Cardiac muscle cell (in vitro differentiated cells and primary cell): ENCODE results near the gene PTGER2. TPM values are rescaled to one million over a fixed set of nuclear protein-coding genes. Genes with fewer than 3 reads are reported as not detected.

ENCODE experiments used
- DNase-seq, 2 donors: peaks; one replicate each; pipeline versions ENCODE4 v3.0.0 to v3.0.0-alpha.2; 2010 to 2017; ENCODE audit warnings: low read depth in 1 of 2, low spot score in 1 of 2
- H3K27ac ChIP-seq: fragments of 200-600 bp; sonication (generic); 2 replicates; pipeline ENCODE4 v1.5.1; 2016
- H3K27me3 ChIP-seq: fragments of 200-600 bp; sonication (generic); 2 replicates; pipeline ENCODE4 v1.6.0; 2016; ENCODE audit warnings: control low read depth
- H3K36me3 ChIP-seq: fragments of 200-600 bp; sonication (generic); 2 replicates; pipeline ENCODE4 v1.5.1; 2016; ENCODE audit warnings: control low read depth
- H3K4me1 ChIP-seq: fragments of 200-600 bp; sonication (generic); 2 replicates; pipeline ENCODE4 v1.8.1; 2017; ENCODE audit warnings: low read depth, mild to moderate bottlenecking, mixed run types
- H3K4me3 ChIP-seq: fragments of 200-600 bp; sonication (generic); 2 replicates; pipeline ENCODE4 v1.5.1; 2016; ENCODE audit warnings: mild to moderate bottlenecking
- H3K9me3 ChIP-seq: fragments of 200-600 bp; sonication (generic); 2 replicates; pipeline ENCODE4 v1.5.1; 2017; ENCODE audit warnings: low read depth, mild to moderate bottlenecking, control low read depth
- polyA plus RNA-seq: library from polyadenylated mRNA; unstranded; fragments of >200 nt; fragmentation: Nextera tagmentation; extraction: Ambion mirVana; gene quantifications from 2 replicates; pipeline ENCODE4 v1.2.1, GENCODE V29; 2016
- total RNA-seq: library from RNA; depleted of rRNA; stranded (reverse); fragments of >200 nt; gene quantifications from 2 replicates; pipeline ENCODE4 v1.2.3, GENCODE V29; 2016
- TF ChIP-seq, protein P1 (sequence below): IDR thresholded peaks from 2 replicates; pipeline ENCODE4 v1.5.1; 2012; ENCODE audit warnings: low read depth, mild to moderate bottlenecking, low read length

The PTGER2 gene
- total and polyA plus RNA-seq, 2 experiments from 2014 or later = not detected

- DNase-seq = no peak
- no peaks in the 10 kb centered on the region for H3K9me3 ChIP-seq
- TF ChIP-seq, protein P1, sequence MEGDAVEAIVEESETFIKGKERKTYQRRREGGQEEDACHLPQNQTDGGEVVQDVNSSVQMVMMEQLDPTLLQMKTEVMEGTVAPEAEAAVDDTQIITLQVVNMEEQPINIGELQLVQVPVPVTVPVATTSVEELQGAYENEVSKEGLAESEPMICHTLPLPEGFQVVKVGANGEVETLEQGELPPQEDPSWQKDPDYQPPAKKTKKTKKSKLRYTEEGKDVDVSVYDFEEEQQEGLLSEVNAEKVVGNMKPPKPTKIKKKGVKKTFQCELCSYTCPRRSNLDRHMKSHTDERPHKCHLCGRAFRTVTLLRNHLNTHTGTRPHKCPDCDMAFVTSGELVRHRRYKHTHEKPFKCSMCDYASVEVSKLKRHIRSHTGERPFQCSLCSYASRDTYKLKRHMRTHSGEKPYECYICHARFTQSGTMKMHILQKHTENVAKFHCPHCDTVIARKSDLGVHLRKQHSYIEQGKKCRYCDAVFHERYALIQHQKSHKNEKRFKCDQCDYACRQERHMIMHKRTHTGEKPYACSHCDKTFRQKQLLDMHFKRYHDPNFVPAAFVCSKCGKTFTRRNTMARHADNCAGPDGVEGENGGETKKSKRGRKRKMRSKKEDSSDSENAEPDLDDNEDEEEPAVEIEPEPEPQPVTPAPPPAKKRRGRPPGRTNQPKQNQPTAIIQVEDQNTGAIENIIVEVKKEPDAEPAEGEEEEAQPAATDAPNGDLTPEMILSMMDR = no peak
These were observed 38.7 kb upstream of the PTGER2 start for GRCh38 chr14:52275372-52275771.

GRCh38 chr14:52277552-52277951 lies 36.6 kb upstream of the PTGER2 start:
- no peak overlapping the region for H3K27ac ChIP-seq
- TF ChIP-seq, protein P1 = no peak
- no peaks in the 10 kb centered on the region for H3K36me3 ChIP-seq

More at GRCh38 chr14:52275372-52275771, 38.7 kb upstream of the PTGER2 start:
- Histone ChIP-seq H3K4me3 (no peak overlapping the region), H3K4me1 (no peaks in the 10 kb centered on the region), H3K27ac (no peak overlapping the region), H3K27me3 (peaks cover 35% of the 10 kb centered on the region), H3K36me3 (no peaks in the 10 kb centered on the region)

DNA sequence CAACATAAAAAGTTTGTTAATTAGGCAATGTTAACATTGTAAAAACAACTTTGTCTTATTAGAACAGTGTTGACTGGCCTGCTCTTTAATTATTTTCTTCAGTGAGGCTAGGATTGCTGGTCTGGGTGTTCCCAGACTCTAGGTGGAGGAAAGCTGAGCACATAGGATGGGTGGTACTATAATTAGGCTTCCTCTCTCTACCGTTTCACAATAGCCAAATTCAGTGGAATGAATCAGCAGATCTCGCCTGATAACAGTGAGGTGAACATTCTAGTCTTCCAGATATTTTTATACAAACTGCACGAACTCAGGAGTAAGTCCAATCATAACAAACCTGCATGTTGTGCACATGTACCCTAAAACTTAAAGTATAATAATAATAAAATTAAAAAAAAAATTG lies 34.7 kb upstream of the PTGER2 start:
- H3K27ac ChIP-seq = no peak overlapping the region
- peaks cover 6% of the 10 kb centered on the region for H3K27me3 ChIP-seq
- no peaks in the 10 kb centered on the region for H3K9me3 ChIP-seq
- no peaks in the 10 kb centered on the region for H3K36me3 ChIP-seq
- H3K4me3 ChIP-seq = no peak overlapping the region
- DNase-seq = peak in 1 of 2 donors; percentile 54
- H3K4me1 ChIP-seq = no peaks in the 10 kb centered on the region
- TF ChIP-seq, protein P1 = no peak

More at GRCh38 chr14:52277552-52277951, 36.6 kb upstream of the PTGER2 start:
- Histone ChIP-seq H3K4me3 (no peak overlapping the region), H3K27me3 (peaks cover 18% of the 10 kb centered on the region), H3K9me3 (no peaks in the 10 kb centered on the region), H3K4me1 (no peaks in the 10 kb centered on the region)
- no peak for DNase-seq

GRCh38 chr14:52283099-52283498 lies 31.0 kb upstream of the PTGER2 start:
- Histone ChIP-seq H3K9me3 (no peaks in the 10 kb centered on the region), H3K36me3 (no peaks in the 10 kb centered on the region), H3K4me3 (no peak overlapping the region), H3K4me1 (no peaks in the 10 kb centered on the region), H3K27ac (no peak overlapping the region), H3K27me3 (no peaks in the 10 kb centered on the region)
- DNase-seq = no peak
- TF ChIP-seq, protein P1 = no peak

GRCh38 chr14:52286661-52287649 lies 27.2 kb upstream of the PTGER2 start:
- no peaks in the 10 kb centered on the region for H3K36me3 ChIP-seq
- no peak for DNase-seq
- no peak overlapping the region for H3K27ac ChIP-seq
- H3K9me3 ChIP-seq = no peaks in the 10 kb centered on the region
- TF ChIP-seq, protein P1 = no peak
- H3K4me1 ChIP-seq = no peaks in the 10 kb centered on the region
- no peak overlapping the region for H3K4me3 ChIP-seq
- no peaks in the 10 kb centered on the region for H3K27me3 ChIP-seq
